AG04449 (cell line): Measurements from ENCODE around the gene STX3.

ENCODE experiments used
- CTCF ChIA-PET: fragments of 350-600 bp; formaldehyde crosslinking; extraction: SDS; loops from one replicate; lab custom pipeline; 2021; ENCODE audit warnings: antibody characterized with exemption; lab: Yijun Ruan, JAX
- POLR2A ChIA-PET: fragments of 400-600, 350-600 bp; formaldehyde crosslinking; extraction: SDS; loops from one replicate; lab custom pipeline; 2020; ENCODE audit warnings: antibody characterized with exemption, inconsistent platforms; lab: Yijun Ruan, JAX
- DNase-seq: peaks from one replicate; pipeline ENCODE4 v3.0.0-alpha.2; 2010; ENCODE audit warnings: low read depth, low spot score
- H3K4me3 ChIP-seq: 2 replicates; pipeline ENCODE4 v1.5.1; 2011; ENCODE audit warnings: low read depth, mild to moderate bottlenecking, control low read depth, low read length
- CTCF ChIP-seq: IDR thresholded peaks from one replicate; pipeline ENCODE4 v1.5.1; 2011; ENCODE audit warnings: mild to moderate bottlenecking, moderate library complexity, low read length, control low read depth, inconsistent platforms; ENCODE audit not compliant: insufficient read depth; ENCODE audit errors: missing control alignments

The STX3 gene

GRCh38 chr11:59818572-59818971 lies 63.4 kb downstream of the STX3 start:
- ChIA-PET CTCF (no interaction called here), POLR2A (no interaction called here)
- no peak for TF ChIP-seq CTCF
- no peak overlapping the region for H3K4me3 ChIP-seq
- no peak for DNase-seq

- TF ChIP-seq CTCF, result peak; percentile 33
- ChIA-PET CTCF (interaction anchor here (1.0 to 1.2 kb wide), 4 partner anchors 11 to 429 kb away, joined by 3 to 9 read pairs (median 3); no protein-coding TSS in a partner anchor), POLR2A (no interaction called here)
- H3K4me3 ChIP-seq, result no peak overlapping the region
- DNase-seq, result no peak
Observed at GRCh38 chr11:59822989-59823566, 67.9 kb downstream of the STX3 start.

- no peak for DNase-seq
- ChIA-PET CTCF (no interaction called here), POLR2A (no interaction called here)
- no peak for TF ChIP-seq CTCF
- H3K4me3 ChIP-seq, result no peak overlapping the region
Observed at GRCh38 chr11:59829358-59829757, 74.2 kb downstream of the STX3 start.

GRCh38 chr11:59833602-59834001 lies 78.4 kb downstream of the STX3 start:
- CTCF ChIA-PET, result no interaction called here
- POLR2A ChIA-PET, result no interaction called here
- no peak for TF ChIP-seq CTCF
- no peak for DNase-seq
- H3K4me3 ChIP-seq, result no peak overlapping the region

- no peak for DNase-seq
- H3K4me3 ChIP-seq, result no peak overlapping the region
- no peak for TF ChIP-seq CTCF
- CTCF ChIA-PET, result no interaction called here
- POLR2A ChIA-PET, result no interaction called here
Observed at GRCh38 chr11:59839615-59840014, 84.4 kb downstream of the STX3 start.

GRCh38 chr11:59841514-59841913 lies 86.3 kb downstream of the STX3 start:
- ChIA-PET POLR2A (no interaction called here), CTCF (interaction anchor here (1.3 kb wide), 1 partner anchor 304 kb away, joined by 3 read pairs; no protein-coding TSS in a partner anchor)
- TF ChIP-seq CTCF, result no peak
- no peak for DNase-seq
- H3K4me3 ChIP-seq, result no peak overlapping the region
